Tibial artery (tissue), 4 donors: ENCODE measurements around the gene AGK.

ENCODE experiments used
- DNase-seq, 2 donors: peaks; one replicate each; pipeline ENCODE4 v3.0.0-alpha.2; 2019
- H3K27ac ChIP-seq, 2 donors: fragments of 200-600 bp; sonication (generic) in 1 of 2; 1 replicate in 1 of 2; 2 replicates in 1 of 2; pipeline ENCODE4 v1.5.1; 2018 to 2019; ENCODE audit warnings: mild to moderate bottlenecking in 1 of 2
- H3K27me3 ChIP-seq, 2 donors: fragments of 200-600 bp; sonication (generic) in 1 of 2; one replicate each; pipeline versions ENCODE4 v1.5.1 to v1.6.0; 2016 to 2019
- H3K36me3 ChIP-seq, 3 donors: fragments of 200-600 bp; sonication (generic) in 2 of 3; one replicate each; pipeline ENCODE4 v1.5.1; 2016 to 2019; ENCODE audit warnings: mild to moderate bottlenecking in 2 of 3
- H3K4me1 ChIP-seq, 4 donors: fragments of 200-600 bp; sonication (generic) in 2 of 4; 1 replicate in 3 of 4; 2 replicates in 1 of 4; pipeline ENCODE4 v1.5.1; 2016 to 2019
- H3K4me3 ChIP-seq, 2 donors: fragments of 200-600 bp; sonication (generic) in 1 of 2; 1 replicate in 1 of 2; 2 replicates in 1 of 2; pipeline ENCODE4 v1.5.1; 2018 to 2019; ENCODE audit warnings: mild to moderate bottlenecking in 2 of 2
- H3K9me3 ChIP-seq, 3 donors: fragments of 200-600 bp; sonication (generic) in 1 of 3; one replicate each; pipeline ENCODE4 v1.5.1; 2016 to 2019
- CTCF ChIP-seq, 2 experiments: fragments of 200-600 bp in 1 of 2; fragments of 450-650 bp in 1 of 2; IDR thresholded peaks; one replicate each; pipeline ENCODE4 v1.5.1; 2017 to 2019; ENCODE audit warnings: antibody characterized with exemption in 2 of 2, mild to moderate bottlenecking in 1 of 2, moderate library complexity in 1 of 2
- intact Hi-C: fragments of 100-400 bp; cut with DNase I; formaldehyde crosslinking; loops from one replicate; pipeline ENCODE4 v1.15.0; 2023; ENCODE audit warnings: low total_unique reads

AGK gene

GRCh38 chr7:141693082-141693481, 141.9 kb downstream of the AGK start:
- H3K4me1 ChIP-seq, result peaks cover 0 to 23% (median 3%) of the 10 kb centered on the region in 4 donors
- H3K27me3 ChIP-seq, result no peaks in the 10 kb centered on the region
- DNase-seq, result no peak
- H3K27ac ChIP-seq, result no peak overlapping the region
- TF ChIP-seq CTCF (IDR thresholded peaks at IDR 0.05), result no peak
- no peaks in the 10 kb centered on the region for H3K9me3 ChIP-seq
- no peaks in the 10 kb centered on the region for H3K36me3 ChIP-seq
- intact Hi-C loops, result no loop called here
- H3K4me3 ChIP-seq, result no peak overlapping the region

- no peaks in the 10 kb centered on the region for H3K27me3 ChIP-seq
- H3K4me3 ChIP-seq, result no peak overlapping the region
- DNase-seq, result no peak
- no peak overlapping the region for H3K27ac ChIP-seq
- no peaks in the 10 kb centered on the region for H3K36me3 ChIP-seq
- TF ChIP-seq CTCF (IDR thresholded peaks at IDR 0.05), result no peak
- intact Hi-C loops, result no loop called here
- H3K9me3 ChIP-seq, result no peaks in the 10 kb centered on the region
- peaks cover 0 to 44% (median 12%) of the 10 kb centered on the region in 4 donors for H3K4me1 ChIP-seq
Measured at GRCh38 chr7:141695803-141696289, 144.6 kb downstream of the AGK start.

- H3K4me1 ChIP-seq, result peaks cover 0 to 45% (median 13%) of the 10 kb centered on the region in 4 donors
- H3K9me3 ChIP-seq, result no peaks in the 10 kb centered on the region
- TF ChIP-seq CTCF (IDR thresholded peaks at IDR 0.05), result no peak
- H3K27me3 ChIP-seq, result no peaks in the 10 kb centered on the region
- no peak overlapping the region for H3K4me3 ChIP-seq
- no peak overlapping the region for H3K27ac ChIP-seq
- no peak for DNase-seq
- no peaks in the 10 kb centered on the region for H3K36me3 ChIP-seq
- intact Hi-C loops, result no loop called here
Measured at GRCh38 chr7:141696348-141696747, 145.1 kb downstream of the AGK start.

GRCh38 chr7:141697211-141697871, 146.1 kb downstream of the AGK start:
- Histone ChIP-seq H3K4me1 (peaks cover 0 to 45% (median 14%) of the 10 kb centered on the region in 4 donors), H3K4me3 (no peak overlapping the region)
- no peak for DNase-seq

GRCh38 chr7:141698247-141699015, 147.2 kb downstream of the AGK start:
- H3K27me3 ChIP-seq, result no peaks in the 10 kb centered on the region
- DNase-seq, result no peak
- no peaks in the 10 kb centered on the region for H3K36me3 ChIP-seq
- H3K4me3 ChIP-seq, result no peak overlapping the region
- no peak overlapping the region for H3K27ac ChIP-seq
- TF ChIP-seq CTCF (IDR thresholded peaks at IDR 0.05), result no peak
- H3K4me1 ChIP-seq, result peaks cover 0 to 53% (median 23%) of the 10 kb centered on the region in 4 donors
- intact Hi-C loops, result no loop called here
- no peaks in the 10 kb centered on the region for H3K9me3 ChIP-seq

More at GRCh38 chr7:141697211-141697871, 146.1 kb downstream of the AGK start:
- intact Hi-C loops, result no loop called here
- H3K27ac ChIP-seq, result no peak overlapping the region
- H3K36me3 ChIP-seq, result no peaks in the 10 kb centered on the region
- no peaks in the 10 kb centered on the region for H3K27me3 ChIP-seq
- TF ChIP-seq CTCF (IDR thresholded peaks at IDR 0.05), result no peak
- H3K9me3 ChIP-seq, result no peaks in the 10 kb centered on the region
